Measurements from ENCODE around the gene MEIS3. TPM values are rescaled to one million over a fixed set of nuclear protein-coding genes. Genes with fewer than 3 reads are reported as not detected.

Gene MEIS3
- total and polyA plus RNA-seq, 7 donors = 0.92 to 19.4 (median 11.8) TPM

GRCh38 chr19:47430041-47430802 is 10.9 kb upstream of the MEIS3 start:
- intact Hi-C loops (cut with DNase I) = no loop called here
- TF ChIP-seq POLR2A (IDR thresholded peaks at IDR 0.05) = no peak
- TF ChIP-seq CTCF (IDR thresholded peaks at IDR 0.05) = peak in 3 of 4 experiments; percentile 26 to 32 (median 31)
- peak in 2 of 4 donors; percentile 19 to 40 for TF ChIP-seq POLR2AphosphoS5 (IDR thresholded peaks at IDR 0.05)
- Histone ChIP-seq H3K4me1 (peaks cover 0 to 38% (median 33%) of the 10 kb centered on the region in 4 donors), H3K27me3 (peaks cover 3 to 45% (median 6%) of the 10 kb centered on the region in 3 donors), H3K36me3 (no peaks in the 10 kb centered on the region), H3K4me3 (peak overlapping the region in 2 of 4 donors; percentile 13 to 27), H3K9me3 (no peaks in the 10 kb centered on the region), H3K27ac (peak overlapping the region in 1 of 4 donors; percentile 37)
- DNase-seq = no peak
- WGBS, 2 donors = 6 to 7% methylated on average over 69 of the region's 69 CpGs

GRCh38 chr19:47429140-47429793 is 9.9 kb upstream of the MEIS3 start:
- Histone ChIP-seq H3K4me1 (peaks cover 0 to 38% (median 33%) of the 10 kb centered on the region in 4 donors), H3K36me3 (no peaks in the 10 kb centered on the region), H3K9me3 (no peaks in the 10 kb centered on the region), H3K4me3 (no peak overlapping the region), H3K27me3 (peaks cover 3 to 54% (median 6%) of the 10 kb centered on the region in 3 donors), H3K27ac (peak overlapping the region in 1 of 4 donors; percentile 83)
- 19 to 24% methylated on average over 20 of the region's 20 CpGs for WGBS, 2 donors
- DNase-seq = no peak
- no peak for TF ChIP-seq POLR2A (IDR thresholded peaks at IDR 0.05)
- no peak for TF ChIP-seq EP300 (IDR thresholded peaks at IDR 0.05)
- TF ChIP-seq POLR2AphosphoS5 (IDR thresholded peaks at IDR 0.05) = no peak
- TF ChIP-seq CTCF (IDR thresholded peaks at IDR 0.05) = no peak
- intact Hi-C loops (cut with DNase I) = loop anchor here (10.0 kb wide), 1 partner anchor 134 kb away; no protein-coding TSS in a partner anchor

GRCh38 chr19:47428177-47428894 is 9.0 kb upstream of the MEIS3 start:
- DNase-seq = peak; percentile 96
- intact Hi-C loops (cut with DNase I) = loop anchor here (10.0 kb wide), 1 partner anchor 134 kb away; no protein-coding TSS in a partner anchor
- no peaks in the 10 kb centered on the region for H3K9me3 ChIP-seq
- peak overlapping the region; percentile 59 to 83 (median 72) for H3K27ac ChIP-seq
- H3K27me3 ChIP-seq = peaks cover 3 to 62% (median 10%) of the 10 kb centered on the region in 3 donors
- WGBS, 2 donors = 1% methylated on average over 27 of the region's 27 CpGs
- H3K36me3 ChIP-seq = no peaks in the 10 kb centered on the region
- H3K4me3 ChIP-seq = peak overlapping the region in 2 of 4 donors; percentile 13 to 32
- H3K4me1 ChIP-seq = peaks cover 0 to 38% (median 33%) of the 10 kb centered on the region in 4 donors
- no peak for TF ChIP-seq POLR2A (IDR thresholded peaks at IDR 0.05)
- peak in 1 of 4 donors; percentile 27 for TF ChIP-seq POLR2AphosphoS5 (IDR thresholded peaks at IDR 0.05)

GRCh38 chr19:47427241-47428176 is 8.2 kb upstream of the MEIS3 start:
- 5 to 7% methylated on average over 17 of the region's 17 CpGs for WGBS, 2 donors
- Histone ChIP-seq H3K9me3 (no peaks in the 10 kb centered on the region), H3K27me3 (peaks cover 5 to 65% (median 18%) of the 10 kb centered on the region in 3 donors), H3K36me3 (no peaks in the 10 kb centered on the region), H3K4me3 (peak overlapping the region in 2 of 4 donors; percentile 13 to 32), H3K4me1 (peaks cover 0 to 38% (median 33%) of the 10 kb centered on the region in 4 donors), H3K27ac (peak overlapping the region; percentile 59 to 83 (median 72))
- TF ChIP-seq CTCF (IDR thresholded peaks at IDR 0.05) = peak; percentile 68 to 84 (median 78)
- TF ChIP-seq POLR2A (IDR thresholded peaks at IDR 0.05) = no peak
- intact Hi-C loops (cut with DNase I) = loop anchor here (10.0 kb wide), 1 partner anchor 133 kb away; no protein-coding TSS in a partner anchor
- peak; percentile 78 for DNase-seq
